ENCODE results near the gene OR10H3. TPM values are rescaled to one million over a fixed set of nuclear protein-coding genes. Genes with fewer than 3 reads are reported as not detected.

OR10H3 gene
- total RNA-seq, 2 donors from 2014 or later, result not detected

GRCh38 chr19:15790096-15790495 lies 52.3 kb downstream of the OR10H3 start:
- Histone ChIP-seq H3K27me3 (no peaks in the 10 kb centered on the region), H3K27ac (no peak overlapping the region), H3K4me3 (no peak overlapping the region), H3K9me3 (no peaks in the 10 kb centered on the region), H3K36me3 (no peaks in the 10 kb centered on the region), H3K4me1 (no peaks in the 10 kb centered on the region)
- no peak for DNase-seq (ENCODE audit: low spot score)
- no peak for TF ChIP-seq CTCF (IDR thresholded peaks at IDR 0.05)

Other genes starting within 250 kb of the OR10H3 start
- gene CYP4F22, start 229.5 kb upstream of the OR10H3 start, total RNA-seq, result not detected
- gene CYP4F8, start 122.8 kb upstream of the OR10H3 start, total RNA-seq, result not detected
- gene CYP4F3, start 97.1 kb upstream of the OR10H3 start, total RNA-seq, result under 1 TPM in 1 of 2 donors, not detected in 1; 0.15 TPM
- 1 to 10 TPM; 3.1 to 4.3 TPM for gene CYP4F12, start 64.9 kb upstream of the OR10H3 start, total RNA-seq
- gene OR10H2, start 10.0 kb upstream of the OR10H3 start, total RNA-seq, result not detected
- not detected for gene OR10H5, start 49.7 kb downstream of the OR10H3 start, total RNA-seq
- not detected for gene OR10H1, start 77.7 kb downstream of the OR10H3 start, total RNA-seq
- not detected for gene CYP4F2, start 160.1 kb downstream of the OR10H3 start, total RNA-seq
- under 1 TPM in 1 of 2 donors, not detected in 1; 0.39 TPM for gene CYP4F11, start 196.5 kb downstream of the OR10H3 start, total RNA-seq
- not detected for gene OR10H4, start 211.0 kb downstream of the OR10H3 start, total RNA-seq

All from right atrium auricular region (tissue), 2 donors.